ENCODE results near the gene SKP2.
"Not testable (repeated sequence)": the region's sequence is repeated elsewhere in the genome, so short reads cannot be mapped to it uniquely, and the experiment has no call there.

The SKP2 gene

GRCh38 chr5:36156619-36157018, 4.7 kb downstream of the SKP2 start:
- peak; percentile 92 for DNase-seq (ENCODE audit: low read depth)

GRCh38 chr5:36158144-36158543, 6.2 kb downstream of the SKP2 start:
- DNase-seq (ENCODE audit: low read depth): no peak

- DNase-seq (ENCODE audit: low read depth): no peak
Observed at GRCh38 chr5:36160617-36161016, 8.7 kb downstream of the SKP2 start.

- no peak for DNase-seq (ENCODE audit: low read depth)
Observed at GRCh38 chr5:36161361-36161760, 9.4 kb downstream of the SKP2 start.

GRCh38 chr5:36162810-36163486, 11.0 kb downstream of the SKP2 start:
- no peak for DNase-seq (ENCODE audit: low read depth)

GRCh38 chr5:36164461-36164860, 12.6 kb downstream of the SKP2 start:
- DNase-seq (ENCODE audit: low read depth): no peak

- no peak for DNase-seq (ENCODE audit: low read depth)
Observed at GRCh38 chr5:36168737-36169136, 16.8 kb downstream of the SKP2 start.

- DNase-seq (ENCODE audit: low read depth): no peak
Observed at GRCh38 chr5:36170832-36171424, 19.0 kb downstream of the SKP2 start.

GRCh38 chr5:36172599-36172998, 20.7 kb downstream of the SKP2 start:
- no peak for DNase-seq (ENCODE audit: low read depth)

- DNase-seq (ENCODE audit: low read depth): no peak
Observed at GRCh38 chr5:36173426-36173825, 21.5 kb downstream of the SKP2 start.

- no peak for DNase-seq (ENCODE audit: low read depth)
Observed at GRCh38 chr5:36174119-36174518, 22.2 kb downstream of the SKP2 start.

- no peak for DNase-seq (ENCODE audit: low read depth)
Observed at GRCh38 chr5:36175043-36175442, 23.1 kb downstream of the SKP2 start.

GRCh38 chr5:36177154-36177553, 25.2 kb downstream of the SKP2 start:
- no peak for DNase-seq (ENCODE audit: low read depth)

- no peak for DNase-seq (ENCODE audit: low read depth)
Observed at GRCh38 chr5:36177715-36178523, 26.0 kb downstream of the SKP2 start.

GRCh38 chr5:36178524-36178890, 26.6 kb downstream of the SKP2 start:
- DNase-seq (ENCODE audit: low read depth): no peak

- no peak for DNase-seq (ENCODE audit: low read depth)
Observed at GRCh38 chr5:36179950-36180349, 28.0 kb downstream of the SKP2 start.

GRCh38 chr5:36180556-36181350, 28.8 kb downstream of the SKP2 start:
- no peak for DNase-seq (ENCODE audit: low read depth)

GRCh38 chr5:36181774-36182173, 29.9 kb downstream of the SKP2 start:
- no peak for DNase-seq (ENCODE audit: low read depth)

GRCh38 chr5:36184408-36184807, 32.5 kb downstream of the SKP2 start:
- DNase-seq (ENCODE audit: low read depth): not testable (repeated sequence)

GRCh38 chr5:36193746-36194145, 41.8 kb downstream of the SKP2 start:
- DNase-seq (ENCODE audit: low read depth): no peak

- no peak for DNase-seq (ENCODE audit: low read depth)
Observed at GRCh38 chr5:36198281-36198680, 46.4 kb downstream of the SKP2 start.

- DNase-seq (ENCODE audit: low read depth): not testable (repeated sequence)
Observed at GRCh38 chr5:36198783-36199182, 46.9 kb downstream of the SKP2 start.

Data from GM04503 (cell line).